Neural cell (in vitro differentiated cells): ENCODE measurements around the gene HPDL.
"Not testable (repeated sequence)": the region's sequence is repeated elsewhere in the genome, so short reads cannot be mapped to it uniquely, and the experiment has no call there.

Source experiments
- EP300 ChIP-seq: fragments of 450-650 bp; conservative IDR thresholded peaks from 2 replicates; pipeline ENCODE4 v1.6.1; 2014; ENCODE audit warnings: antibody characterized with exemption, mild to moderate bottlenecking, moderate library complexity; ENCODE audit not compliant: poor library complexity, severe bottlenecking
- POLR2AphosphoS5 ChIP-seq: IDR thresholded peaks from 2 replicates; pipeline ENCODE4 v1.6.1; 2012
- TAF1 ChIP-seq: IDR thresholded peaks from 2 replicates; pipeline ENCODE4 v1.6.1; 2012; ENCODE audit warnings: low read depth
- TF ChIP-seq, protein P1 (sequence below): fragments of 450-650 bp; IDR thresholded peaks from 2 replicates; pipeline ENCODE4 v1.5.1; 2014; ENCODE audit warnings: antibody characterized with exemption, mild to moderate bottlenecking, moderate library complexity; ENCODE audit not compliant: poor library complexity, severe bottlenecking
- TF ChIP-seq, protein P2 (sequence below): IDR thresholded peaks from 2 replicates; pipeline ENCODE4 v1.6.1; 2012; ENCODE audit warnings: borderline replicate concordance

DNA sequence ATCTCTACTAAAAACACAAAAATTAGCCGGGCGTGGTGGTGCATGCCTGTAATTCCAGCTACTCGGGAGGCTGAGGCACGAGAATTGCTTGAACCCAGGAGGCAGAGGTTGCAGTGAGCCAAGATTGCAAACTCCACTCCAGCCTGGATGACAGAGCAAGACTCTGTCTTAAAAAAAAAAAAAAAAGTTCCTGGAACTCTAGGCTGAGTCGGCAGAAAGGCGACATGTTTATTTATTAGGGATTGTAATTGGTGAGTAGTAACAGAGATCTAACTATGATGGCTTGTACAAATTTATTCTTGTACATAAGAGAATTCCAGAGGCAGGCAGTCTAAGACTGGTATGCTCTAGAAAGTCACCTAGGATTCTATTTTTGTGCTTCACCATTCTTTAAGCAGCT lies 35.7 kb upstream of the HPDL start:
- TF ChIP-seq, protein P1, sequence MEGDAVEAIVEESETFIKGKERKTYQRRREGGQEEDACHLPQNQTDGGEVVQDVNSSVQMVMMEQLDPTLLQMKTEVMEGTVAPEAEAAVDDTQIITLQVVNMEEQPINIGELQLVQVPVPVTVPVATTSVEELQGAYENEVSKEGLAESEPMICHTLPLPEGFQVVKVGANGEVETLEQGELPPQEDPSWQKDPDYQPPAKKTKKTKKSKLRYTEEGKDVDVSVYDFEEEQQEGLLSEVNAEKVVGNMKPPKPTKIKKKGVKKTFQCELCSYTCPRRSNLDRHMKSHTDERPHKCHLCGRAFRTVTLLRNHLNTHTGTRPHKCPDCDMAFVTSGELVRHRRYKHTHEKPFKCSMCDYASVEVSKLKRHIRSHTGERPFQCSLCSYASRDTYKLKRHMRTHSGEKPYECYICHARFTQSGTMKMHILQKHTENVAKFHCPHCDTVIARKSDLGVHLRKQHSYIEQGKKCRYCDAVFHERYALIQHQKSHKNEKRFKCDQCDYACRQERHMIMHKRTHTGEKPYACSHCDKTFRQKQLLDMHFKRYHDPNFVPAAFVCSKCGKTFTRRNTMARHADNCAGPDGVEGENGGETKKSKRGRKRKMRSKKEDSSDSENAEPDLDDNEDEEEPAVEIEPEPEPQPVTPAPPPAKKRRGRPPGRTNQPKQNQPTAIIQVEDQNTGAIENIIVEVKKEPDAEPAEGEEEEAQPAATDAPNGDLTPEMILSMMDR = not testable (repeated sequence)
- TF ChIP-seq EP300, POLR2AphosphoS5, TAF1: not testable (repeated sequence)
- TF ChIP-seq, protein P2, sequence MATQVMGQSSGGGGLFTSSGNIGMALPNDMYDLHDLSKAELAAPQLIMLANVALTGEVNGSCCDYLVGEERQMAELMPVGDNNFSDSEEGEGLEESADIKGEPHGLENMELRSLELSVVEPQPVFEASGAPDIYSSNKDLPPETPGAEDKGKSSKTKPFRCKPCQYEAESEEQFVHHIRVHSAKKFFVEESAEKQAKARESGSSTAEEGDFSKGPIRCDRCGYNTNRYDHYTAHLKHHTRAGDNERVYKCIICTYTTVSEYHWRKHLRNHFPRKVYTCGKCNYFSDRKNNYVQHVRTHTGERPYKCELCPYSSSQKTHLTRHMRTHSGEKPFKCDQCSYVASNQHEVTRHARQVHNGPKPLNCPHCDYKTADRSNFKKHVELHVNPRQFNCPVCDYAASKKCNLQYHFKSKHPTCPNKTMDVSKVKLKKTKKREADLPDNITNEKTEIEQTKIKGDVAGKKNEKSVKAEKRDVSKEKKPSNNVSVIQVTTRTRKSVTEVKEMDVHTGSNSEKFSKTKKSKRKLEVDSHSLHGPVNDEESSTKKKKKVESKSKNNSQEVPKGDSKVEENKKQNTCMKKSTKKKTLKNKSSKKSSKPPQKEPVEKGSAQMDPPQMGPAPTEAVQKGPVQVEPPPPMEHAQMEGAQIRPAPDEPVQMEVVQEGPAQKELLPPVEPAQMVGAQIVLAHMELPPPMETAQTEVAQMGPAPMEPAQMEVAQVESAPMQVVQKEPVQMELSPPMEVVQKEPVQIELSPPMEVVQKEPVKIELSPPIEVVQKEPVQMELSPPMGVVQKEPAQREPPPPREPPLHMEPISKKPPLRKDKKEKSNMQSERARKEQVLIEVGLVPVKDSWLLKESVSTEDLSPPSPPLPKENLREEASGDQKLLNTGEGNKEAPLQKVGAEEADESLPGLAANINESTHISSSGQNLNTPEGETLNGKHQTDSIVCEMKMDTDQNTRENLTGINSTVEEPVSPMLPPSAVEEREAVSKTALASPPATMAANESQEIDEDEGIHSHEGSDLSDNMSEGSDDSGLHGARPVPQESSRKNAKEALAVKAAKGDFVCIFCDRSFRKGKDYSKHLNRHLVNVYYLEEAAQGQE = not testable (repeated sequence)
